ACHN (cell line): ENCODE measurements around the gene SEMA6A.

ENCODE experiments used
- DNase-seq: peaks from one replicate; pipeline ENCODE4 v3.0.0-alpha.2; 2015
- in situ Hi-C: cut with HindIII; loops from 2 replicates; pipeline ENCODE4 v1.10.0; 2017; ENCODE audit warnings: low sequenced_read_pairs, low pct_ligation_motif_present, low pct_unique_long_range_greater_than_20kb

SEMA6A gene

DNA sequence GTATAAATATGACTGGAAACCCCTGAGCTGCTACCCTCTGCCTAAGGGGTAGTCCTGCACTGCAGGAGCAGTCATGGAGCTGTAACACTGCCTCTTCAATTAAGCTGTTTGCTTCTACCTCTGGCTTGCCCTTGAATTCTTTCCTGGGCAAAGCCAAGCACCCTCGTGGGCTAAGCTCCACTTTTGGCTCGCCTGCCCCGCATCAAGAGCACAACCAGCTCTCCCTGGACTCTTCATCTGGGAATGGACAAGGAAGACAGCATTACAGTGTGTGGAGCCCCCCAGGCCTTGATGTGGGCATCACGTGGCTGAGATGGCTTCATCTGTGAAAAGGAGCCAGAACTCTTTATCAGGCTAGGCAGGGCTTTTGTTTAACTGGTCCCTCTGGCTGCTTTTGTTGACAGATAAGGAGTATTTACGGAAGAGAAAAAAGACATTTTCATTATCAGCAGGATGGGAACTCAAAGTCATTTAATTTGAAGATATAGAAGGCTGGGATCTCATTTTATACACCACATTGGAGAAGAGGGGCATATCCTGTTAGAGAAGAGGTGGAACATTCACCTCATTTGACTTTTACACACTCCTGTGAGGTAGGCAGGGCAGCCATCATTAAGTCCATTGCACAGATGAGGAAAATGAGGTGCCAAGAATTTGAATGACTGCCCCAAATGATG, 137.8 kb downstream of the SEMA6A start:
- in situ Hi-C loops = no loop called here
- no peak for DNase-seq

GRCh38 chr5:116428966-116429365, 145.7 kb downstream of the SEMA6A start:
- in situ Hi-C loops = no loop called here
- no peak for DNase-seq

GRCh38 chr5:116428413-116428812, 146.2 kb downstream of the SEMA6A start:
- in situ Hi-C loops = no loop called here
- DNase-seq = no peak

- no peak for DNase-seq
- in situ Hi-C loops = no loop called here
Observed at GRCh38 chr5:116424951-116425350, 149.7 kb downstream of the SEMA6A start.

DNA sequence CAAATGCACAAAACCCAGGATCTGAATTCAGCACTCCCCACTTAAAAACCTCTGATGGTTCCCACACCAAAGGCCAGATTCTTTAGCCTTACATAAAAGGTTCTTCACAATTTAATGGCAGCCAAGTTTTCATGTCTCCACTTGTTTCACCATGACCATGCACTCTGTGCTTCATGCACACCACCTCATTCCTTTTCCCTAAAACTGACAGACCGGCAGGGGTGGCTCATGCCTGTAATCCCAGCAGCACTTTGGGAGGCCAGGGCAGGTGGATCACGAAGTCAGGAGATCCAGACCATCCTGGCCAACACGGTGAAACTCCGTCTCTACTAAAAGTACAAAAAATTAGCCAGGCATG, 150.4 kb downstream of the SEMA6A start:
- DNase-seq = no peak
- in situ Hi-C loops = no loop called here

DNA sequence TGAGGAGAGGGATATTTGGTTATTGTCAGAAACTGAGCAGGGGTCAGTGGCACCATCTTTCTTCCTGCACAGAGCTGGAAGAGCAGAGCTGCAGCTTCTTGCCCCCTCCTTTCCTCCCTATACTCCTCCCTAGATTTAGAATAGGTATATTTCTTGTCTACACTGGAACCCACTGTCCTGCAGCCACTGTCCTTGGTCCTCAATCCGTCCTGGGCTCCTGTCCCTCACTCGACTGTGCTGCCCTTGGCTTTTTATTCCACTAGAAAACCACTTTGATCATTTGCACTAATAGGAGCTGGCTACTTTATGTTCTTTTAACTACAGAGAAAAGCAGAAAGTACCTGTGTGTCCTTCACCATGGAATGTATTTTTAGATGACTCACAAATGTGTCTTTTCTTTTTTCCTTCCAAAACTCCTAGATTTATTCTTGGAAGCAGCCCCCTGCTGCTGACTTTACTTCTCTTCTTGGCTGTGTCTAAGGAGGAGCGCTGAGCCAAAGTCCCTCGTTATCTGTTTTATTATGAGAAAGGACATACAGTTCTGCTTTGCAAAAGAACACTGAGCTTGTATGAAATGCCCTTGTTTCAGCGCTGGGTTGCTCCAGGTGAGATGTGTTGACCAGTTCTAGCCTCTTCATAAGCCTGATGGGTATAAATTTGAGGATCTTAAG, 150.9 kb downstream of the SEMA6A start:
- in situ Hi-C loops = no loop called here
- no peak for DNase-seq

DNA sequence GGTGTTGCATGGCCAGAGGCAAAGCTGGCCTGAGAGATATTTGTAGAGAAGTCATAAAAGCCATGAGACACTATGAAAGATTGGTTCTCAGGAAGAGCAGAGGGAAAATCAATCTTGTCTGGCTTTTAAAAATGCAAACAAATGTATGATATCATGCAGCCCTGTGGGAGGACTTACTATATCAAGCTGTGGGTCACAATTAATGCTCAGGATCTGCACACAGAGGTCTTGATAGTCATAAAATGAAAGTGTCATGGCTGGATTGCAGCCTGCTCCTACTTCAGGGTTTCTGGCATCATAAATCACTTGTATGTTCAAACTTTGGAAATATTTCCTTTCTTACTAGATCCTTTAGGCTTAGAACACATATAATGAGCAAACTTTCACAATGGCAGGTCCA, 151.5 kb downstream of the SEMA6A start:
- no peak for DNase-seq

DNA sequence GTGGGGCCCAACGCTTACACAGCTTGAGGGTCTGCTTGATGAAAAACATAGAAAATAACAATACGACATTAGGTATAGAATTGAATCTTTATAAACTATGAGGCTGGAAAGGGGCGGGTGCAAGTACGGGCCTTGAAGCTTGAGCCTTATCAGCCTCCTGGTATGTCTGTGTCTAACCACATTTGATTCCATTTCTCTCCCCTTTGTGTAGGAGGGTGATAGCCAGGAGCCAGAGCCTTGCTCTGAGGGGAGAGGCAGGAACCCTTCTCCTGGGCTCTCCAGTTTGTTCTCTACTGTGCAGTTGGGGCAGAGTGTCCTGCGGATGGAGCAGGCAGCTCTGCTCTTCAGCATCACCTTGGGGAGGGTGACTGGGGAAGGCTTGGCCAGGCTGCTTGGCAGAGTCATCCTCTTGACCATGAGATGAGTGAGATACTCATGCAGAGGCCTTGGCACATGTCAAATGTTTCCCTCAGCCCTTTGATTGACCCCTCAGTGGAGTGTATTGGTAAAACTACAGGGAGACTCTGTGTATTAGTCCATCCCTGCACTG, 153.5 kb downstream of the SEMA6A start:
- no peak for DNase-seq
- in situ Hi-C loops = no loop called here

More for the DNA sequence above, 151.5 kb downstream of the SEMA6A start:
- in situ Hi-C loops = no loop called here

DNA sequence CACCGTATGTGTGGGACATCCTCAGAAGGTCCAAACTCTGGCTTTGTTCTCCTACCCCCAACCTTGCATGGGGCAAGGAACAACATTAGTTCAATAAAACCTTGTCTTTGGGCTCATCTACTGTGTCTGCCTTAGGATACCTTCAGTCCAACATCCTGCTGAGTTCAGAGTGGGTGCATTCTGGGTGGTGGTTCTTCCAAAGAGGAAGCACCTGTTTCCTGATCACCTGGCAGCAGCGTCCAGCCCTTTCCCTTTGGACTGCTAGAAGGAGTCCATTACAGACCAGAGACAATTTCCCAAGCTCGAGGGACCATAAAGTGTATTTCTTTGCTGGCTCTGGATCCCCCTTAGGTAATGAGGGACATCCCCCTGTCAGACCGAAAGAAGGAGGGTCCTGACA, 154.1 kb downstream of the SEMA6A start:
- DNase-seq = no peak
- in situ Hi-C loops = no loop called here

DNA sequence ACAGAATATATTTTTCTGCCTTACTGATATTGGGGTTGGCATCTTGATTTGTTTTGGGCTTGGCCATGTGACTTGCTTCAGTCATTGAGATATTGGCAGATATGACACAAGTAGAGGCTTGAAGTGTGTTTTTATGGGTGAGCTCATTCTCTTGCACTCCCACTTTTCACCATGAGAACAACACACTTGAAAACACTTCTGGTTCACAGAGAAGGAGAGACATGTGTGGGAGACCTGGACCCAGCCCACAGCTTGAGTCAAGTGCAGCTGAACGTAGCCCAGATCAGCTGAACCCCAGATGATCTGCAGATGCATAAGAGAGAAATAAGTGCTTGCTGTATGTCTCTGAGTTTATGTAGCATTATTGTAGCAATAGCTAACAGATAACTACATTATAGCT, 155.4 kb downstream of the SEMA6A start:
- no peak for DNase-seq
- in situ Hi-C loops = no loop called here

- in situ Hi-C loops = no loop called here
- DNase-seq = no peak
Observed at GRCh38 chr5:116418774-116419173, 155.8 kb downstream of the SEMA6A start.

DNA sequence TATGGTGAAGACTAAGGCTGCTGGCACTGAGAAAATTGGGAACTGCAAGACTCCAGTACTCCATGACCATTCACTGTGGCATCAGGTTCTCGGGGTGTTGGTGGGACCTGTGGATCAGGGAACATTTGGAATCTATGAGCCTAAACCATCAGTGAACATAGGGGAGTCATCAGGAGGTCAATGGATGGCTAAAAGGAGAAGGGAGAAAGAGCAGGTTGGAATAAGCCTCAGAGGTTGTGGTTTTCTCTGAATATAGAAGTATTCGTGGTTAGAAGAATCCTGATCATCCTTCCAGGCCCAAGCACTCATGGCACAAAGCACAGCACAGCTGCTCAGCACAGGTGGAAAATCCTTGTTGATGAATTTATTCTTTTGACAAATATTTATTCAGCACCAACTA, 156.6 kb downstream of the SEMA6A start:
- DNase-seq = no peak
- in situ Hi-C loops = no loop called here

DNA sequence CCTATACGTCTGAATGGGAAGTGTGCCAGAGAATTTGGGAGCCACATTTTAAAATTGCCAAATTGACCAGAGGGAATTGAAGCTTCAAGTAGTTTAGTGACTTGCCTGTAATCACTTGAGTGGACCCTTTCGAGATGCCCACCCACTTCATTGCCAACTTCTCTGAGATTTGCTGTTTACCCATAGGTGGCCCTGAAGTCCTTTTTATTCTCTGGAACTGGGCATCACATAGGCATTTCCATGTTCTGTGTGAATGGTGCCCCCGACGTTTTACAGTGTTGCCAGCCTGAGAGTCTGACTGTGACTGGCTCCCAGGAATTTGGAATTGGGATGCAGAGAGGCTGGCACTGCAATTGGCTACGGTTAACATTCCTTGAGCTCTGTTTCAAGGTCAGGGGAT, 158.6 kb downstream of the SEMA6A start:
- in situ Hi-C loops = no loop called here
- DNase-seq = no peak

GRCh38 chr5:116415182-116415581, 159.4 kb downstream of the SEMA6A start:
- in situ Hi-C loops = no loop called here
- no peak for DNase-seq

DNA sequence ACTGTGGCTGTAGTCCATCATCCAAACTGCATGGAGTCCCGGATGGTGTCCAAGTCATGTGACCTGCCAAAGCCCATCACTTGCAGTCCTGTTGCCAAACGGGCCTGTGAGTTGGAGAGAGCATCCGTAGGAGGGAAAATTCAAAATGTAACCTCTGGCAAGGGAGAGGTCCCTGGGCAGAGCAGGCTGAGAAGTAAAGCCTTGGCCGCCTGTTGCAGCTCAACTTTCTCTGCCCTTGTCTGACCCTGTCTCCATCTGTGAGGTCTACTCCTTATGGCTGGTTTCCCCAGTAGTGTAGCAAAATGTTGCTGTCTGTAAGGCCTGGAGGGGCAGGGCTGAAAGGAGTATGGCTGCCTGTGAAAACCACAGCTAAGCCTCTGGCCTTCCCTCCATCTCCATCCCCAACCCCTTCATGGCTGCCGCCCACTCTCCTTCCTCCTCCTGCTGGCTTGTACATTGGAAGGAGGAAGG, 163.5 kb downstream of the SEMA6A start:
- in situ Hi-C loops = no loop called here
- DNase-seq = no peak

DNA sequence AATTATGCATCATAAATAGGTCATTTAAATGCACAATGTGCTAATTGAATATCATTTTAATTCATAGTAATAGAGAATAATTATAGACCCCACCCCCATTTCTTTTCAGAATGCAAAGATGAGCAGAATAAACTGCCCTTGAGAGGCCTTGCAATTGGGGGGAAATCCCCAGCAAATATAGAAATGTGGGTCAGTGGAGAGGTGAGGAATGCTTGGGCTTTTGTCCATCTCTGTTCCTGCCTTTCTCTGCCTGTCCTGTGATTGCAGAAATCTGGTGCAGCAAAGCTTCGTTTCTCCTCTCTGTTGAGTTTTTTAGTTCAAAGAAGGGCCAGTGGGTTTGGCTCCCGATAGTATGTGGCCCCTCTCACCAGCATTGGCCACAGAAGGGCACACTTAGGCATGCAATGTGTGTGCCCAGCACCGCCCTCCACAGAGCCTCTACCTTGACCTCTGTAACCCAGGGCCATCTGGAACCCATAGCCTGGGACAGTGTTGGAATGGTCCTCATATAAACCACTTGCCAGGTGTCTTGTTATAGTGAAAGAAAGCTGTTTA, 164.2 kb downstream of the SEMA6A start:
- no peak for DNase-seq
- in situ Hi-C loops = no loop called here

- DNase-seq = no peak
- in situ Hi-C loops = no loop called here
Observed at GRCh38 chr5:116409591-116410296, 164.9 kb downstream of the SEMA6A start.

- in situ Hi-C loops = no loop called here
- DNase-seq = no peak
Observed at GRCh38 chr5:116406306-116407041, 168.1 kb downstream of the SEMA6A start.

DNA sequence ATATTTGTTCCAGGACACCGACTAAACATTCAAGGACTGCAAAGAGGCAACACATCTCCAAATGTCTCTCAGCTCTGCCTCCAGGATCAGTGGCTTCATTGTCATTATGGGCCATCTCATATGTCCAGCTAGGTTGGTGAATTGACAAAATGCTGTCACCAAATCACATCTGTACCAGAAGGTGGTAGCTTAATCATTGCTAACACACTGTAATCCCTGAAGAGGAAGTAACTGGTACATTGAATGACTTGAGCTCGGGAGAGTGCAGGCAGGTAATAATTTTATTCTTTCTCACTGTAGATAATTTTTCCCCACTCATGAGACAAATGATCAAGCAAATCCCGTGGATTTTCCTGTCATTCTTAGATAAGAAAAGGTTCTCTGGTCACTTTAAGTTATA, 169.8 kb downstream of the SEMA6A start:
- no peak for DNase-seq
- in situ Hi-C loops = no loop called here
